Parathyroid adenoma (tissue), 2 donors: ENCODE results near the gene CSPG5.

Source experiments
- H2AFZ ChIP-seq: fragments of 300-600 bp; sonication (generic); one replicate; pipeline ENCODE4 v1.7.0; 2017; ENCODE audit warnings: antibody characterized with exemption, mild to moderate bottlenecking
- H3K27ac ChIP-seq: fragments of 300-600 bp; sonication (generic); one replicate; pipeline ENCODE4 v1.7.0; 2017
- H3K27me3 ChIP-seq: fragments of 300-600 bp; sonication (generic); one replicate; pipeline ENCODE4 v1.7.0; 2017; ENCODE audit warnings: low read length; ENCODE audit not compliant: control insufficient read depth, insufficient read depth
- H3K36me3 ChIP-seq: fragments of 300-600 bp; sonication (generic); one replicate; pipeline ENCODE4 v1.7.0; 2017; ENCODE audit warnings: low read length; ENCODE audit not compliant: control insufficient read depth, insufficient read depth
- H3K4me1 ChIP-seq: fragments of 300-600 bp; sonication (generic); one replicate; pipeline ENCODE4 v1.7.0; 2017; ENCODE audit warnings: control low read depth
- H3K4me2 ChIP-seq: fragments of 300-600 bp; sonication (generic); one replicate; pipeline ENCODE4 v1.7.0; 2017; ENCODE audit warnings: low read length
- H3K4me3 ChIP-seq: fragments of 300-600 bp; sonication (generic); one replicate; pipeline ENCODE4 v1.7.0; 2017; ENCODE audit warnings: low read depth, low read length
- H3K79me2 ChIP-seq: fragments of 300-600 bp; sonication (generic); one replicate; pipeline ENCODE4 v1.7.0; 2017; ENCODE audit warnings: control low read depth
- H3K9ac ChIP-seq: fragments of 300-600 bp; sonication (generic); one replicate; pipeline ENCODE4 v1.7.0; 2017; ENCODE audit warnings: mild to moderate bottlenecking
- H3K9me3 ChIP-seq: fragments of 300-600 bp; sonication (generic); one replicate; pipeline ENCODE4 v1.7.0; 2017; ENCODE audit warnings: low read length; ENCODE audit not compliant: control insufficient read depth
- CTCF ChIP-seq: fragments of 300-600 bp; sonication (generic); IDR thresholded peaks from one replicate; pipeline ENCODE4 v1.7.0; 2017; ENCODE audit warnings: antibody characterized with exemption, mild to moderate bottlenecking
- donor health status: primary hyperparathyroidism.

The CSPG5 gene

GRCh38 chr3:47577583-47578118, 1.0 kb downstream of the CSPG5 start:
- Histone ChIP-seq H3K9ac (no peak overlapping the region), H3K79me2 (no peaks in the 10 kb centered on the region), H3K4me1 (no peaks in the 10 kb centered on the region), H3K27me3 (no peaks in the 10 kb centered on the region), H3K4me3 (peak overlapping the region; percentile 30), H3K36me3 (no peaks in the 10 kb centered on the region), H3K27ac (no peak overlapping the region), H3K9me3 (no peaks in the 10 kb centered on the region), H2AFZ (peak overlapping the region; percentile 95), H3K4me2 (peak overlapping the region; percentile 51)
- TF ChIP-seq CTCF, result no peak

DNA sequence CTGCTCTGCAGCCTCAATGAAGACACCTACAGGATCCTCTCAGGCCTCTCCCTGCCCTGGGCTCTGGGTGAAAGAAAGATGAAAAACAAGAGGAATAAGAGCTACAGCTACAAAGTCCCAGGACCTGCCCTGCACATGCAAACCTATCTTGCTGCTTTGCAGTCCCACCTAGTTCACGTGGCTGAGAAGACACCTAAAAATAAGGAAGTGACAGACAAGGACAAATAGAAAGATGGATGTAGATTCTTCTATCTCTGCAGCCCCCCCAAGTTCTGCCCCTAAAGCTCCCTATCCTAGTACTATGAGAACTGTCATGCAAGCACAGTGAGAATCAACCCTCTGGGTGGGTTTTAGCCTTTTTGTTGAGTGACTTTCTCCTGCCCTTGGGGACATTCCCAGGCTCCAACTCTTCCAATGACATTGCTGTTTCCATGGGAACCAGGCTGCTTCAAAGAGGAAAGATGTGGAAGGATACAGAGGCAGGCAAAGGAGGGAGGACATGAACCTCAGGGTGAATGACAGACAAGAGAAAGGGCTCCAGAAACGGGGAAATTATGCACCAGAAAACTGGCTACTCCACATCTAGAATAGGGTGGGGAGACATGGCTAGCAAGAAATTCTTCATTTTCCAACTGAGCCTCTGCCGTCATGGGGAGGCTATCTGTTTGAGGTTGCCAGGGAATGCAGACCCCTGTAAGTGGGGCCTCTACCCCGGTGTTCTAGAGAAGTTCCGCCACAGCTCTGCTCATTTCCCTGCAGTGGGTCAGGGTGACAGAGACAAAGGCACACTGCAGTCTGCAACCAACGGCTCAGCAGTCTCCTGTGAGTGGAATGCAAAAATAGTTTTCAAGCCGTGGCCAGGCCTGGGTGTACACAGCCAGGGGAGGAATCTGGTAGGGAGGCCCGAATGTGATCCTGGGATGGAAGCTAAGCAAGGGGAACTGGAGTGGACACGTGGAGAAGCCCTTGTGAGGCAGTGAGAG, 5.2 kb downstream of the CSPG5 start:
- no peaks in the 10 kb centered on the region for H3K4me1 ChIP-seq
- no peak overlapping the region for H2AFZ ChIP-seq
- H3K79me2 ChIP-seq, result no peaks in the 10 kb centered on the region
- H3K27me3 ChIP-seq, result no peaks in the 10 kb centered on the region
- H3K4me2 ChIP-seq, result no peak overlapping the region
- TF ChIP-seq CTCF, result no peak
- H3K9ac ChIP-seq, result no peak overlapping the region
- H3K36me3 ChIP-seq, result no peaks in the 10 kb centered on the region
- no peak overlapping the region for H3K27ac ChIP-seq
- H3K9me3 ChIP-seq, result no peaks in the 10 kb centered on the region
- H3K4me3 ChIP-seq, result no peak overlapping the region

- Histone ChIP-seq H3K36me3 (no peaks in the 10 kb centered on the region), H3K4me3 (no peak overlapping the region), H3K79me2 (no peaks in the 10 kb centered on the region), H3K4me1 (no peaks in the 10 kb centered on the region), H3K27ac (no peak overlapping the region), H2AFZ (no peak overlapping the region), H3K4me2 (no peak overlapping the region), H3K27me3 (no peaks in the 10 kb centered on the region), H3K9ac (no peak overlapping the region), H3K9me3 (no peaks in the 10 kb centered on the region)
- no peak for TF ChIP-seq CTCF
Measured at GRCh38 chr3:47571391-47572175, 7.1 kb downstream of the CSPG5 start.

GRCh38 chr3:47568901-47569300, 9.8 kb downstream of the CSPG5 start:
- no peak for TF ChIP-seq CTCF
- no peak overlapping the region for H3K27ac ChIP-seq
- H3K27me3 ChIP-seq, result no peaks in the 10 kb centered on the region
- H3K9ac ChIP-seq, result no peak overlapping the region
- H3K79me2 ChIP-seq, result no peaks in the 10 kb centered on the region
- H3K36me3 ChIP-seq, result no peaks in the 10 kb centered on the region
- no peaks in the 10 kb centered on the region for H3K4me1 ChIP-seq
- no peaks in the 10 kb centered on the region for H3K9me3 ChIP-seq
- no peak overlapping the region for H2AFZ ChIP-seq
- no peak overlapping the region for H3K4me2 ChIP-seq
- no peak overlapping the region for H3K4me3 ChIP-seq
